H9 (cell line): ENCODE data around the gene NT5DC3. TPM values are rescaled to one million over a fixed set of nuclear protein-coding genes. Genes with fewer than 3 reads are reported as not detected.

Experiments used
- DNase-seq: peaks from one replicate; pipeline ENCODE4 v3.0.0-alpha.2; 2017
- H2AFZ ChIP-seq: one replicate; pipeline ENCODE4 v1.6.1; 2013; ENCODE audit warnings: mild to moderate bottlenecking, low read length, control low read depth, moderate library complexity
- H2AK5ac ChIP-seq: 2 replicates; pipeline ENCODE4 v1.6.1; 2013; ENCODE audit warnings: low read length, control low read depth, mixed read lengths; ENCODE audit not compliant: insufficient read length
- H2BK120ac ChIP-seq: one replicate; pipeline ENCODE4 v1.6.1; 2013; ENCODE audit warnings: low read depth, mild to moderate bottlenecking, low read length, control low read depth, inconsistent platforms; ENCODE audit not compliant: poor library complexity, severe bottlenecking
- H2BK12ac ChIP-seq: 2 replicates; pipeline ENCODE4 v1.6.1; 2013; ENCODE audit warnings: low read length, control low read depth, mixed read lengths, low read depth; ENCODE audit not compliant: insufficient read length
- H2BK15ac ChIP-seq: 2 replicates; pipeline ENCODE4 v1.6.1; 2013; ENCODE audit warnings: low read depth, low read length, control low read depth
- H2BK20ac ChIP-seq: one replicate; pipeline ENCODE4 v1.6.1; 2013; ENCODE audit warnings: low read depth, mild to moderate bottlenecking, low read length, control low read depth, inconsistent platforms; ENCODE audit not compliant: poor library complexity, severe bottlenecking
- H2BK5ac ChIP-seq: 2 replicates; pipeline ENCODE4 v1.6.1; 2013; ENCODE audit warnings: low read length, control low read depth, mixed read lengths; ENCODE audit not compliant: insufficient read length
- H3K14ac ChIP-seq: 2 replicates; pipeline ENCODE4 v1.6.1; 2013; ENCODE audit warnings: low read length, control low read depth; ENCODE audit not compliant: insufficient read depth
- H3K18ac ChIP-seq: 2 replicates; pipeline ENCODE4 v1.6.1; 2013; ENCODE audit warnings: low read depth, mild to moderate bottlenecking, mixed read lengths, low read length, control low read depth; ENCODE audit not compliant: insufficient read length
- H3K23ac ChIP-seq: 2 replicates; pipeline ENCODE4 v1.6.1; 2013; ENCODE audit warnings: low read length, control low read depth, mixed read lengths, low read depth; ENCODE audit not compliant: insufficient read length
- H3K23me2 ChIP-seq: 2 replicates; pipeline ENCODE4 v1.6.1; 2013; ENCODE audit warnings: low read depth, mild to moderate bottlenecking, mixed read lengths, low read length, control low read depth; ENCODE audit not compliant: insufficient read length, poor library complexity, severe bottlenecking
- H3K27ac ChIP-seq: 2 replicates; pipeline ENCODE4 v1.5.1; 2013; ENCODE audit warnings: low read length, control low read depth, mixed read lengths, low read depth; ENCODE audit not compliant: insufficient read length
- H3K27me3 ChIP-seq: 2 replicates; pipeline ENCODE4 v1.6.1; 2013; ENCODE audit warnings: low read length, control low read depth, inconsistent platforms; ENCODE audit not compliant: insufficient read depth
- H3K4ac ChIP-seq: 2 replicates; pipeline ENCODE4 v1.6.1; 2013; ENCODE audit warnings: low read depth, mild to moderate bottlenecking, control low read depth, inconsistent platforms, low read length, moderate library complexity
- H3K4me1 ChIP-seq: 2 replicates; pipeline ENCODE4 v1.6.1; 2013; ENCODE audit warnings: low read length, control low read depth, inconsistent platforms; ENCODE audit not compliant: insufficient read depth
- H3K4me2 ChIP-seq: 2 replicates; pipeline ENCODE4 v1.6.1; 2013; ENCODE audit warnings: low read length, control low read depth, mixed read lengths; ENCODE audit not compliant: insufficient read length, insufficient read depth
- H3K56ac ChIP-seq: 2 replicates; pipeline ENCODE4 v1.6.1; 2013; ENCODE audit warnings: low read depth, mild to moderate bottlenecking, mixed read lengths, low read length, control low read depth; ENCODE audit not compliant: insufficient read length
- H3K79me1 ChIP-seq: 2 replicates; pipeline ENCODE4 v1.6.1; 2013; ENCODE audit warnings: low read depth, mild to moderate bottlenecking, moderate library complexity, low read length, control low read depth, inconsistent platforms; ENCODE audit not compliant: insufficient read depth, poor library complexity, severe bottlenecking
- H3K79me2 ChIP-seq: 2 replicates; pipeline ENCODE4 v1.6.1; 2013; ENCODE audit warnings: low read length, control low read depth, inconsistent platforms; ENCODE audit not compliant: insufficient read depth
- H3K9ac ChIP-seq: 2 replicates; pipeline ENCODE4 v1.6.1; 2013; ENCODE audit warnings: low read length, control low read depth, mixed read lengths; ENCODE audit not compliant: insufficient read length; ENCODE audit errors: extremely low read depth
- H3K9me3 ChIP-seq: one replicate; pipeline ENCODE4 v1.6.1; 2013; ENCODE audit warnings: low read depth, low read length, inconsistent platforms; ENCODE audit not compliant: control insufficient read depth
- H3T11ph ChIP-seq: one replicate; pipeline ENCODE4 v1.6.1; 2013; ENCODE audit warnings: mild to moderate bottlenecking, low read length, control low read depth, inconsistent platforms
- H4K20me1 ChIP-seq: one replicate; pipeline ENCODE4 v1.6.1; 2013; ENCODE audit not compliant: control insufficient read depth, insufficient read length, insufficient read depth
- H4K5ac ChIP-seq: 2 replicates; pipeline ENCODE4 v1.6.1; 2013; ENCODE audit warnings: low read depth, mild to moderate bottlenecking, mixed read lengths, low read length, control low read depth; ENCODE audit not compliant: insufficient read length
- H4K8ac ChIP-seq: replicated peaks from 2 replicates; pipeline ENCODE4 v1.6.1; 2013; ENCODE audit warnings: low read length, control low read depth, mixed read lengths, low read depth; ENCODE audit not compliant: insufficient read length
- H4K91ac ChIP-seq: 2 replicates; pipeline ENCODE4 v1.6.1; 2013; ENCODE audit warnings: low read depth, mild to moderate bottlenecking, moderate library complexity, mixed read lengths, low read length, control low read depth; ENCODE audit not compliant: insufficient read length
- H3K27ac Mint-ChIP-seq, 3 experiments: 2 replicates in 2 of 3; 3 replicates in 1 of 3; pipeline ENCODE4 v1.8.0; 2020 to 2021; ENCODE audit warnings: mixed read lengths in 3 of 3, mild to moderate bottlenecking in 1 of 3, moderate library complexity in 1 of 3
- H3K27me3 Mint-ChIP-seq: 2 replicates; pipeline ENCODE4 v1.8.0; 2021; ENCODE audit warnings: low read depth, mild to moderate bottlenecking, moderate library complexity, mixed read lengths
- H3K36me3 Mint-ChIP-seq, 3 experiments: 2 replicates in 2 of 3; 3 replicates in 1 of 3; pipeline ENCODE4 v1.8.0; 2020 to 2021; ENCODE audit warnings: low read depth in 3 of 3, mixed read lengths in 3 of 3; ENCODE audit not compliant: insufficient read depth in 1 of 3
- H3K4me1 Mint-ChIP-seq, 2 experiments: 2 replicates each; pipeline ENCODE4 v1.8.0; 2020; ENCODE audit warnings: mixed read lengths in 2 of 2
- H3K4me3 Mint-ChIP-seq, 2 experiments: 2 replicates in 1 of 2; 3 replicates in 1 of 2; pipeline ENCODE4 v1.8.0; 2020 to 2021; ENCODE audit warnings: mild to moderate bottlenecking in 2 of 2, mixed read lengths in 2 of 2, moderate library complexity in 1 of 2
- H3K9me3 Mint-ChIP-seq, 2 experiments: 2 replicates in 1 of 2; 3 replicates in 1 of 2; pipeline ENCODE4 v1.8.0; 2020; ENCODE audit warnings: mild to moderate bottlenecking in 2 of 2, mixed read lengths in 2 of 2, moderate library complexity in 1 of 2
- WGBS: extraction: QIAGEN DNeasy Blood & Tissue Kit; methylation state at CpG from one replicate; pipeline ENCODE4 v1.1.7; 2013; ENCODE audit warnings: missing lambda C conversion rate, low lambda C conversion rate, mixed read lengths; ENCODE audit not compliant: insufficient read length; ENCODE audit errors: extremely low coverage; 5-methylcytosine and 5-hydroxymethylcytosine counted together
- total RNA-seq: library from RNA; stranded (reverse); gene quantifications from 2 replicates; pipeline ENCODE4 v1.2.1, GENCODE V29; 2021
- TF ChIP-seq, protein P1 (sequence below): fragments of 200-600 bp; sonication (generic); conservative IDR thresholded peaks from 3 replicates; pipeline ENCODE4 v1.8.0; 2021; ENCODE audit warnings: antibody characterized with exemption, mild to moderate bottlenecking

NT5DC3 gene
- total RNA-seq, 1 experiment from 2014 or later = 13.6 TPM

- H4K8ac ChIP-seq = no peak overlapping the region
These were observed 113.4 kb downstream of the NT5DC3 start for GRCh38 chr12:103727638-103728037.

More at GRCh38 chr12:103727638-103728037, 113.4 kb downstream of the NT5DC3 start:
- H2BK5ac ChIP-seq = no peak overlapping the region
- H3K4ac ChIP-seq = no peak overlapping the region
- H4K91ac ChIP-seq = no peak overlapping the region
- H3K79me1 ChIP-seq = no peaks in the 10 kb centered on the region
- peaks cover 9 to 10% of the 10 kb centered on the region in 2 experiments for H3K9me3 Mint-ChIP-seq
- DNase-seq = no peak
- WGBS = no CpG with 5 or more reads among the region's 3 CpGs
- no peak overlapping the region for H3K4me3 Mint-ChIP-seq
- no peaks in the 10 kb centered on the region for H3K79me2 ChIP-seq
- H2BK120ac ChIP-seq = no peak overlapping the region
- no peak overlapping the region for H2BK20ac ChIP-seq
- no peak overlapping the region for H3K4me2 ChIP-seq
- H3K27me3 ChIP-seq = no peaks in the 10 kb centered on the region
- no peak overlapping the region for H3K23ac ChIP-seq
- no peak overlapping the region for H3K27ac Mint-ChIP-seq
- no peak overlapping the region for H3K14ac ChIP-seq
- TF ChIP-seq, protein P1, sequence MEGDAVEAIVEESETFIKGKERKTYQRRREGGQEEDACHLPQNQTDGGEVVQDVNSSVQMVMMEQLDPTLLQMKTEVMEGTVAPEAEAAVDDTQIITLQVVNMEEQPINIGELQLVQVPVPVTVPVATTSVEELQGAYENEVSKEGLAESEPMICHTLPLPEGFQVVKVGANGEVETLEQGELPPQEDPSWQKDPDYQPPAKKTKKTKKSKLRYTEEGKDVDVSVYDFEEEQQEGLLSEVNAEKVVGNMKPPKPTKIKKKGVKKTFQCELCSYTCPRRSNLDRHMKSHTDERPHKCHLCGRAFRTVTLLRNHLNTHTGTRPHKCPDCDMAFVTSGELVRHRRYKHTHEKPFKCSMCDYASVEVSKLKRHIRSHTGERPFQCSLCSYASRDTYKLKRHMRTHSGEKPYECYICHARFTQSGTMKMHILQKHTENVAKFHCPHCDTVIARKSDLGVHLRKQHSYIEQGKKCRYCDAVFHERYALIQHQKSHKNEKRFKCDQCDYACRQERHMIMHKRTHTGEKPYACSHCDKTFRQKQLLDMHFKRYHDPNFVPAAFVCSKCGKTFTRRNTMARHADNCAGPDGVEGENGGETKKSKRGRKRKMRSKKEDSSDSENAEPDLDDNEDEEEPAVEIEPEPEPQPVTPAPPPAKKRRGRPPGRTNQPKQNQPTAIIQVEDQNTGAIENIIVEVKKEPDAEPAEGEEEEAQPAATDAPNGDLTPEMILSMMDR = no peak
- H2BK15ac ChIP-seq = no peak overlapping the region
- H3K23me2 ChIP-seq = no peaks in the 10 kb centered on the region
- H3K4me1 Mint-ChIP-seq = no peaks in the 10 kb centered on the region
- H4K20me1 ChIP-seq = peaks cover 2% of the 10 kb centered on the region
- H3K36me3 Mint-ChIP-seq = peaks cover 0 to 5% (median 5%) of the 10 kb centered on the region in 3 experiments; a peak in 3 of 7 replicates
- peaks cover 6% of the 10 kb centered on the region for H3K27me3 Mint-ChIP-seq
- H3K9ac ChIP-seq = no peak overlapping the region
- no peak overlapping the region for H3K56ac ChIP-seq
- H2AFZ ChIP-seq = no peak overlapping the region
- no peak overlapping the region for H2BK12ac ChIP-seq
- H3K18ac ChIP-seq = no peak overlapping the region
- no peak overlapping the region for H4K5ac ChIP-seq
- no peaks in the 10 kb centered on the region for H3K4me1 ChIP-seq
- no peak overlapping the region for H3T11ph ChIP-seq
- H3K27ac ChIP-seq = no peak overlapping the region
- H3K9me3 ChIP-seq = no peaks in the 10 kb centered on the region
- no peak overlapping the region for H2AK5ac ChIP-seq
